IPS DF 6.9 (cell line): ENCODE data around the gene SAMD3.
"Not testable (repeated sequence)": the region's sequence is repeated elsewhere in the genome, so short reads cannot be mapped to it uniquely, and the experiment has no call there.

Source experiments
- DNase-seq: peaks from one replicate; pipeline ENCODE4 v3.0.0-alpha.2; 2013; ENCODE audit warnings: low read depth, low spot score
- H3K27ac ChIP-seq: one replicate; pipeline ENCODE4 v1.5.1; 2013; ENCODE audit warnings: low read length, control low read depth
- H3K27me3 ChIP-seq: 2 replicates; pipeline ENCODE4 v1.6.1; 2013; ENCODE audit warnings: mild to moderate bottlenecking, low read length; ENCODE audit not compliant: control insufficient read depth, insufficient read depth
- H3K36me3 ChIP-seq: 2 replicates; pipeline ENCODE4 v1.6.1; 2013; ENCODE audit warnings: low read length; ENCODE audit not compliant: control insufficient read depth, insufficient read depth
- H3K4me1 ChIP-seq: 2 replicates; pipeline ENCODE4 v1.6.1; 2013; ENCODE audit warnings: low read length; ENCODE audit not compliant: control insufficient read depth, insufficient read depth
- H3K4me3 ChIP-seq: 2 replicates; pipeline ENCODE4 v1.5.1; 2013; ENCODE audit warnings: mild to moderate bottlenecking, low read length
- H3K9me3 ChIP-seq: 2 replicates; pipeline ENCODE4 v1.6.1; 2013; ENCODE audit warnings: low read length, inconsistent platforms; ENCODE audit not compliant: control insufficient read depth, insufficient read depth
- WGBS: extraction: QIAGEN DNeasy Blood & Tissue Kit; methylation state at CpG from one replicate; pipeline ENCODE4 v1.1.7; 2013; ENCODE audit warnings: mixed read lengths, missing lambda C conversion rate; ENCODE audit not compliant: insufficient read length, insufficient coverage; 5-methylcytosine and 5-hydroxymethylcytosine counted together

The SAMD3 gene

GRCh38 chr6:130222775-130223174, at the start of gene SAMD3:
SAMD3 (minus strand) TSS chr6:130222951; CDS start chr6:130215273, 7,678 bp downstream.
- no peaks in the 10 kb centered on the region for H3K36me3 ChIP-seq
- H3K27ac ChIP-seq = no peak within 1 kb of the TSS
- no peaks in the 10 kb centered on the region for H3K9me3 ChIP-seq
- no peaks in the 10 kb centered on the region for H3K27me3 ChIP-seq
- no peak within 1 kb of the TSS for H3K4me3 ChIP-seq
- WGBS = no CpG with 5 or more reads among the region's 2 CpGs
- no peak for DNase-seq
- H3K4me1 ChIP-seq = no peaks in the 10 kb centered on the region

- Histone ChIP-seq H3K9me3 (no peaks in the 10 kb centered on the region), H3K36me3 (no peaks in the 10 kb centered on the region), H3K27me3 (no peaks in the 10 kb centered on the region), H3K27ac (no peak overlapping the region), H3K4me1 (no peaks in the 10 kb centered on the region), H3K4me3 (no peak overlapping the region)
- WGBS = no CpG with 5 or more reads among the region's 3 CpGs
- no peak for DNase-seq
Observed at GRCh38 chr6:130269969-130270635, 47.4 kb upstream of the SAMD3 start.

- WGBS = no CpG with 5 or more reads among the region's 2 CpGs
- H3K9me3 ChIP-seq = not testable (repeated sequence)
Observed at GRCh38 chr6:130265553-130265952, 42.8 kb upstream of the SAMD3 start.

GRCh38 chr6:130262008-130262407, 39.3 kb upstream of the SAMD3 start:
- H3K9me3 ChIP-seq = no peaks in the 10 kb centered on the region
- no peaks in the 10 kb centered on the region for H3K4me1 ChIP-seq
- no peak overlapping the region for H3K4me3 ChIP-seq
- no peak for DNase-seq
- no peaks in the 10 kb centered on the region for H3K27me3 ChIP-seq
- no peak overlapping the region for H3K27ac ChIP-seq
- no CpG with 5 or more reads among the region's 2 CpGs for WGBS
- no peaks in the 10 kb centered on the region for H3K36me3 ChIP-seq

More at GRCh38 chr6:130265553-130265952, 42.8 kb upstream of the SAMD3 start:
- H3K36me3 ChIP-seq, H3K27ac ChIP-seq, H3K4me1 ChIP-seq, H3K4me3 ChIP-seq, DNase-seq, H3K27me3 ChIP-seq: not testable (repeated sequence)

- not testable (repeated sequence) for H3K9me3 ChIP-seq, DNase-seq, H3K4me3 ChIP-seq, H3K27me3 ChIP-seq, H3K4me1 ChIP-seq, H3K27ac ChIP-seq, H3K36me3 ChIP-seq
- WGBS = no CpG with 5 or more reads among the region's 3 CpGs
Observed at GRCh38 chr6:130261558-130261957, 38.8 kb upstream of the SAMD3 start.

GRCh38 chr6:130260614-130261241, 38.0 kb upstream of the SAMD3 start:
- DNase-seq, H3K4me3 ChIP-seq, H3K36me3 ChIP-seq, H3K9me3 ChIP-seq, H3K27ac ChIP-seq, H3K27me3 ChIP-seq, H3K4me1 ChIP-seq: not testable (repeated sequence)
- no CpG with 5 or more reads among the region's 15 CpGs for WGBS

GRCh38 chr6:130260050-130260462, 37.3 kb upstream of the SAMD3 start:
- not testable (repeated sequence) for H3K27me3 ChIP-seq, H3K36me3 ChIP-seq, H3K4me3 ChIP-seq, H3K27ac ChIP-seq, DNase-seq, H3K4me1 ChIP-seq, H3K9me3 ChIP-seq
- no CpG with 5 or more reads among the region's 4 CpGs for whole genome bisulfite sequencing

GRCh38 chr6:130259557-130259956, 36.8 kb upstream of the SAMD3 start:
- H3K4me1 ChIP-seq = no peaks in the 10 kb centered on the region
- no peaks in the 10 kb centered on the region for H3K27me3 ChIP-seq
- H3K9me3 ChIP-seq = no peaks in the 10 kb centered on the region
- no peaks in the 10 kb centered on the region for H3K36me3 ChIP-seq
- H3K4me3 ChIP-seq = no peak overlapping the region
- DNase-seq = no peak
- WGBS = no CpG with 5 or more reads among the region's 2 CpGs
- H3K27ac ChIP-seq = no peak overlapping the region

- no CpG with 5 or more reads among the region's 1 CpG for WGBS
- Histone ChIP-seq H3K27ac (no peak overlapping the region), H3K27me3 (no peaks in the 10 kb centered on the region), H3K4me1 (no peaks in the 10 kb centered on the region), H3K9me3 (no peaks in the 10 kb centered on the region), H3K4me3 (no peak overlapping the region), H3K36me3 (no peaks in the 10 kb centered on the region)
- no peak for DNase-seq
Observed at GRCh38 chr6:130259140-130259539, 36.4 kb upstream of the SAMD3 start.

GRCh38 chr6:130252527-130253237, 29.9 kb upstream of the SAMD3 start:
- no peaks in the 10 kb centered on the region for H3K4me1 ChIP-seq

More at GRCh38 chr6:130252527-130253237, 29.9 kb upstream of the SAMD3 start:
- WGBS = no CpG with 5 or more reads among the region's 9 CpGs
- no peak overlapping the region for H3K4me3 ChIP-seq
- DNase-seq = no peak
- no peaks in the 10 kb centered on the region for H3K27me3 ChIP-seq
- H3K27ac ChIP-seq = no peak overlapping the region
- H3K9me3 ChIP-seq = no peaks in the 10 kb centered on the region
- H3K36me3 ChIP-seq = no peaks in the 10 kb centered on the region
